CD4-positive, alpha-beta T cell treated with Interleukin-15 for 4 hours (primary cell): ENCODE results near the gene RHBDL3.
"Not testable (repeated sequence)": the region's sequence is repeated elsewhere in the genome, so short reads cannot be mapped to it uniquely, and the experiment has no call there.

Experiments used
- DNase-seq: peaks from one replicate; pipeline ENCODE4 v3.0.0-alpha.2; 2020; ENCODE audit warnings: low spot score

RHBDL3 gene

DNA sequence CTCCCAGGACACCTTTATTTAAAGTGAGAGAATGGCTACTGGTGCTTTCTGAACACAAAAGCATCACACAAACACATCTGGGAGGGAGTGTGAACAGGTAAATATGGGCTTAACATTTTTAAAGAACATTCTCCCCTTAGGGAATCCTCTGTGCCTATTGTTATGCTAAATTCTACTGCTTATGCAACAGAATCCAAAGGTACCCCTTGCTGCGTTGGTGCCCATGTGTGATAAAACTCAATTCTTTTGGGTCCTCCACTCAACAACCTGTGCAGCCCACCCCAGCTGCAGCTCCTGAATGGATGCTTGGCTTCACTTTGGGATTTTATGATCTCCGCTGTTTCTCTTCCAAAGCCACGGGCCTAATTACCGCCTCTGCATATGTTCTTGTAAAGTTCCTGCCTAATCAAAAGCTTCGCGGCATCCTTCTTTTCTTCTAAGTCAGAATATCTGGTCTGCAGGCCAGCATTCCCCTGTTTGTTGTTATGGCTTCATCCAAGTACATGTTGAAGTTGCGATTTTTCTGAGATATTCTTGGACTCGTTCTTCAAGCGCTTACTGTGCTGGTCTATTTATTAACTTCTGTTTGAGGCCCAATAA lies 23.9 kb downstream of the RHBDL3 start:
- DNase-seq, result no peak

DNA sequence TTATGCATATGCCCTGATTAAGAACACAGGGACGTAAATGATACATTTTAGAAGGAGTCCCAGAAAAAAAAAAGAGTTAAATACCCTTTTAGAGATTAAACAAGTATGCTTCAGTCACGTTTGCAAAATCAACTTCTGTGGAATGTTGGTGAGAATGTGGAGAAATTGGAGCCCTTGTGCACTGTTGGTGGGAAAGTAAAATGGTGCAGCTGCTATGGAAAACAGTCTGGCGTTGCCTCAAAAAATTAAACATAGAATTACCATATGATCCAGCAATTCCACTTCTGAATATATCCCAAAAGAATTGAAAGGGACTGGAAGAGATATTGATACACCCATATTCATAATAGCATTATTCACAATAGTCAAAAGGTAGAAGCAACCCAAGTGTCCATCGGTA lies 26.5 kb downstream of the RHBDL3 start:
- no peak for DNase-seq

DNA sequence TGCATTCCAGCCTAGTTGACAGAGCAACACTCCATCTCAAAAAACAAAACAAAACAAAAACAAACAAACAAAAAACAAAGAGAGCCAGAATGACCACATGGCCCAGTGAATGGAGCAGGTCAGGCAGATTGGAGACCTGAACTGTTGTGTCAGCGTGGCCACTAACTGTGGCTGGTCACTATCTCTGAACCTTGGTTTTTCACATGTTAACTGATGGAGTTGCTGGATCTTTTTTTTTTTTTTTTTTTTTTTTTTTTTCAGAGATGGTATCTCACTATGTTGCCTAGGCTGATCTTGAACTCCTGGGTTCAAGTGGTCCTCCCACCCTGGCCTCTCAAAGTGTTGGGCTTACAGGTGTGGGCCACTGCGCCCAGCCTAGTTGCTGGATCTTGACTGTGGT lies 31.8 kb downstream of the RHBDL3 start:
- no peak for DNase-seq

DNA sequence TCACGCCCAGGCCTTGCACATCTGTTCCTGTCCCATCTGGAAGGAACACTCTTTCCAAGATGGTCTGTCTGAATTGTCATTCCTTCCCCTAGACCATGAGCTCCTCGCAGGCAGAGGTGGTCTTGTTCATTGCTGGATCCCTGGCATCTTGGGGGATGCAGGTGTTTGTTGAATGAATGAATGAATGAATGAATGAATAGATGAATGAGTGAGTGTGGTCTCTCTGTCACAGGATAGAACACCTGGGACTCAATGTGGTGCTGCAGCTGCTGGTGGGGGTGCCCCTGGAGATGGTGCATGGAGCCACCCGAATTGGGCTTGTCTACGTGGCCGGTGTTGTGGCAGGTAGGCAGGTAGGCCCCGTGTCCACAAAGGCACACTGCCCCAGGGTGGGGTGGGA lies 32.2 kb downstream of the RHBDL3 start:
- no peak for DNase-seq

DNA sequence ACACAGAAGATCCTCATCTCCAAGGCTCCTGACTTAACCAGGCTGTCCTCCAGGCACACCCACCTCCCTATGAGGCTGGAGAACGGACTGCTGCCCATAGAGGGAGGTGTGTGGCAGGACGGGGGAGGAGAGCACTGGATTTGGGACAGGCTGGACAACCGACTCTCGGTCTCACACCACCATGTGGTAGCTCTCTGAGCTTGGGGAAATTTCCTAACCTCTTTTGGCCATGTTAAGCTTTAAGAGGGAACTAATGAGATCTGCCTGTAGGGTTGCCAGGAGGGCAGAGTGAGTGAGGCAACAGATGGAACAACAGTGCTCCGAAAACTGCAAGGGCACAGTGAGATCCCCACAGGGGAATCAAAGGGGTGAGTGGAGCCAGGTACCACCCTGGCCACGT lies 32.7 kb downstream of the RHBDL3 start:
- DNase-seq, result no peak

DNA sequence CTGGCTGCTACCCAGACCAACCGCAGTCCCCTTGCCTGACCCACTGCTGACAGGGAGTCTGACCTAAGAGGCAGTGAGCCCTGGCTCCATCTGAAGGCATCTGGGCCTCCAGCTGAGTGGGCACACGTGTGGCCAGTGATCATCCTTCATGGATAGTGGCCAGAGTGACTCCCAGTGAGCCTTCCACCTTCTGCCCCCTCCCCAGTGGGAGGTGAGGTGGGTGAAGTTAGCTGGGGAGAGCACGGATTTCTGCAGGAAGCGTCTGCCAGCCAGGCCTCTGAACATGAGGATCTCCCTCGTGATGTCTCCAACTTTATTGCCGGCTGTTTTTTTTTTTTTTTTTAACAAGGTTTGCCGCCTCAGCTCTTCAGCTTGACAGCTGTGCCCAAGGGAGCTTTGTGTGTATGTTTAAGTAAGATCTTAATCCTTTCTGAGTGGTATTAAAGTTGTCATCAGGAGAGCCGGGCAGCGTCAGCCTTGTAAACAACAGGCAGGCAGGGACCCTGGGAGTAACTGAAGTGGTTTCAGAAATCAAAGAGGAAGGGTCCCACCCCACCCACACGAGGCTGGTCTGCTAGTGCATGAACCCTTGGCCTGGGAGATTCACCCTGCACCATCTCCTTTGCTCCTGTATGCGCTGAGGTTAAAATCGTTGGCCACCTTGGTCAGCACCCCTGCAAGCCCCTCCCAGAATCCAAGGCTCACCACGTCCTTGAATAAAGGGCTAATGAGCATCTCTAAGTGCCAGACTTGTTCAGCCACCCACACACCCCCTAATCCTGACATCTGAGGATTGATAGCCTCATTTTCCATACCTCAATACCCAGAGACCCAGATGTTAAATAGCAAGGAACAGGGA lies 33.3 kb downstream of the RHBDL3 start:
- DNase-seq, result no peak

DNA sequence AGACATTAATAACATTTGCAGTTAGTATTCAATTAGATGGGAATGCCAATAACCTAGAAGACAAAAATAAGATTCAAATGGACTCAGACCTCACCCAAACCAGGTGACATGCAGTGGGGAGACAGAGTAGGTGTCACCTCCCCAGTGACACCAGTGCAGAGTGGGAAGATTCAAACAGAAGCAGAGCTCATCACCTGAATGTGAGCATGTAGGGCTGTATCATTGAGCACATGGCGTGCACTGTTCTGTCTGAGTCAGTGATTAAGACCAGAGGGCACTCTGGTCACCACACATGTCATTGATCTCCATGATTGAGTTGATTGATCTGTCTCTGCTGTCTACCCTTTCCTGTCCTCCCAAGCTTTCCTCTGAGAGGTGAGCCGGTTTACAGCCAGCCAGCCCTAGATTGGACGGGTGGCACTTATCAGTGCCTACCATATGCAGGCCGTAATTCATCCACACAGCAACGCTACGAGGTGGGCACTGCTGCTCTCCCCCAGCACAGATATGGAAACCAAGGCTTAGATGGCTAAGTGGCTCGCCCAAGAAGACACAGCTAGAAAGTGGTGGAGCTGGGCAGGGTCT lies 34.0 kb downstream of the RHBDL3 start:
- no peak for DNase-seq

DNA sequence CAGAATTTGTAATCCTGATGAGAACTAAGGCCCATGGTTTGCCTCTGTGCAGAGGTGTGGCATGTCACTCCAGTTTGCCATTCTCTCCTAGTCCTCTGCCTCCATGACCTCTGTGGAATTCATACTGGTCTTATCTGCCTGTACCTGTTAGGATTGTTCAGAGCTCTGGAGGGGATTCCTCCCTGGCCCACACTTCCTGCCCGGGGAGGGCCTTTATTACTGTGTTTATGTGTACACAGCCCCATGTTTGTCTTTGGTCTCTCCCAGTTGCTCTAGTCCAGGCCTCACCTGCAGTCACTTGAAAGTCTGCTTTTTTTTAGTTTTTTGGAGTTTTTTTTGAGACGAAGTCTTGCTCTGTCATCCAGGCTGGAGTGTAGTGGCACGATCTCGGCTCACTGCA lies 36.4 kb downstream of the RHBDL3 start:
- DNase-seq, result no peak

DNA sequence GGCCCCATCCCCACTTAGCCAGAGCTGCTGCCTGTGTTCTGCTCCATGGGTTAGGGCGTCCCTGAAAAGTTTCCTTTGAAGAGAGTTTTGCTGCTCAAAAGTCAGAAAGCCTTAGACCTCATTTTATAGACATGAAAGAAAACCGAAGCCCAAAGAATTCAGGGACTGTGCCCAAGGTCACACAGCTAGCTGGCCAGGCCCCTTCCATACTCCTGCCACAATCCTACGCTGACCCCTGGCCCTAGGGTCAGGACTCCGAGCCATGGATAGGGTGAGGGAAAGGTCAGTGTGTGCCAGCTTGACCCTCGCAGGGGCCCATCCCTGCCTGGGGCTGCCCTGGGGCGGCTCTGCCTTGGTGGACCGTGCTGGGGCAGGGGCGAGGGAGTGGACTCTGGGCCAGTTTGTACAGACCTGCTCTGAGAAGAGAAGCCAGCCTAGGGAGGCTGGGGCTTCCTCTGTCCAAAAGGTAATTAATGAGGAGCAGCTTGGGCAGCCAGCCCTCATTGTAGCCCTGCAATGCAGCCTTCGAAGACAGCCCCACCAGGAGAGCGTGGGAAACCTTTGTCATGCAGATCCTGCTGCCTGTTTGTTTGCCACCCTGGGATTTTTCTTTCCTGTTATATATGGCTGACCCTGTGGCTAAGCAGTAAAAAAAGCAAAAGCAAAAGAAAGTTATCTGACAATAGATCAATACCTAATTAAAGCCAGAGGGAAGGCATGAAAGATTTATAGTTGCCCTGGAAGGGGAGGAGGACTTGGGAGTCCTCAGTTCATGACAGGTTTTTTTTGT lies 37.4 kb downstream of the RHBDL3 start:
- no peak for DNase-seq

DNA sequence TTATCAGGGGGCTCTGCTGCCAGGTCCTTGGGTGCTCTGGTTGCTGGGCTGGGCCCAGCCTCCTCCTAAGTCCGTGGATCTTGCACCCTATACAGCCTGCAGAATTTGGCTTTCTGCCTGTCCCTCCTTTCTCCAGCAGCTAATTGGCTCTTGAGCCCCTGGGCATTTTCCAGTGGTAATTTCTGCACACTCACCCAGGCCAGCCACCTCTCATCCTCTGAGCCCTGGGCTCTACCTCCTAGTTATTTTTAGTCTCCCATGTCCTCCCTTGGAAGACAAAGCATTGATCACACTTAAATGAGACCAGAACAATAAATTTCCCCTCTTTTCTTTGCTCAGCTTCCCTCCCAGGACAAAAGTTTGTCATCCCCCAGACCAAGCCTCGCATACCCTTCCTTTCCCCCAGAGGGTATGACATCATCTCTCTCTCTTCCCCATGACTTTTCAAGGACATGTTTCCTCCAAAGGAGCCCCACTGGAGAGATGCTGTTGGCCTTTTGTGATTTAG lies 38.2 kb downstream of the RHBDL3 start:
- DNase-seq, result no peak

DNA sequence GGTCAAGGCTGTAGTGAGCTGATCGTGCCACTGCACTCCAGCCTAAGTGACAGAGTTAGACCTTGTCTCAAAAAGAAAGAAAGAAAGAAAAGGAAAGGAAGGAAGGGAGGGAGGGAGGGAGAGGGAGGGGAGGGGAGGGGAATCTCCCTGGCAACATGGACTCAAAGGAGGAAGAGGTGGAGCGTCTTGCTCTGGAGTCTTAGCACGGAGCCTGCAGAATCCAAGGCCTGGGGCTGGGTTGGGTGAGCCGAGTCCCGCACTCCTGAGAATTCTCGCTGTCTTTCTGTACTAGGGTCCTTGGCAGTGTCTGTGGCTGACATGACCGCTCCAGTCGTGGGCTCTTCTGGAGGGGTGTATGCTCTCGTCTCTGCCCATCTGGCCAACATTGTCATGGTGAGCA lies 39.4 kb downstream of the RHBDL3 start:
- DNase-seq, result no peak

DNA sequence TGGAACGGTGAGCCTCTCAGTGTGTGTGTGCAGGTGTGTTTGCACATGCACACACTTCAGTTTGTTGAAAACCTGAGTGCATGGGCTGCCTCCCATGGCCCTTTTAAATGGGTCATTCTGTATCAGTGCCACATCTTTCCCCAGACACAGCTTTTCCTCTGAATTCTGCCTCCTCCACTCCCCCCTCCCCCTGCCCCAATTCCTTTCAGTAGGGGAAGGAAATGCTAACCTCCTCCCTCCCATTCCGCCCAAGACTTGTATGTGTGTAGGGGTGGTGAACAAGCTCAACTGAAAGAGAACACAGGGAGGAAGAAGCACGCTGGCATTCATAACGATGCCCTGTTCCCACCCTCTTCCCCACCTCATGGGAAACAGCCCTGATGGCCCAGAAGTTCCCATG lies 42.0 kb downstream of the RHBDL3 start:
- DNase-seq, result no peak

DNA sequence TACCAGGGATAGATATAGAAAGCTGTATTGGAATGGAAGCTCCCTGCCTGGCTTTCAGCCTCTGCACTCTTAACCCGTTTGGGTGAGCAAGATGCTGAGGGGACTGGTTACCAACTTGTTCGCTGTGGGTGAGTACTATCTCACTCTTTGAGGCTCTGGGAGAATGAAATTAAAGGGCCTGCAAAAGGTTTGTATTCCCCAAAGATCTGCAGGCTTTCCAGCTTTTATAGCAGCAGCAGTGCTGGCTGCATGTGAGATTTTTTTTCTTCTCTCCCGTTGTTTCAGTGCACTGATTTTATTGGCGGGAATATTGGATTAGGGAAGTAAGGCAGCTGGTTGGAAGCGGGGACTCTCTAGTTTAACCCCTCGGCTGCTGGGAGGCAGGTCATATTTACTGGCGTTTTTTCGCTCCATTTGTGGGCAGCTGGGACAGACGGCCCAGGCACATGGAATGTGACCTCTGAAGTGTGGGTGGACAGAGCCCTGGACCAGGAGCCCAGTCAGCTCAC lies 45.5 kb downstream of the RHBDL3 start:
- DNase-seq, result no peak

DNA sequence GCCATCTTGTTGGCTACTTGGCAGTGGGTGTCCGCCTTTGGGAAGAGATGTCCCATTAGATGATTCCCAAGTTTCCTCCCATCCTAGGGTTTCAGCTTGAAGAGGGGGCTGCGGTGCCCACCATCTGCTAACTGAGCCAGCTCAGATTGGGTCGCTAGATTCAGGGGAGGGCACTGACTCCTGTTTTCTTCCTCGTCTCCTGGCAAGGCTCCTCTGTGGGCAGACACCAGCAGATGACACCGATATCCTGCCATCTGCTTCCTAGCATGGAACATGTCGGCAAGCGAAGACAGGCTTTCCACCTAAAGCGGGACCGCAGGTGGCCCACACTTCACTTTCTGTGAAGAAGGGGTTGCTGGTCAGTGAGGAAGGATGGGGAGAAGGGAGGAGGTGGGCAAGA lies 49.0 kb downstream of the RHBDL3 start:
- DNase-seq, result no peak

DNA sequence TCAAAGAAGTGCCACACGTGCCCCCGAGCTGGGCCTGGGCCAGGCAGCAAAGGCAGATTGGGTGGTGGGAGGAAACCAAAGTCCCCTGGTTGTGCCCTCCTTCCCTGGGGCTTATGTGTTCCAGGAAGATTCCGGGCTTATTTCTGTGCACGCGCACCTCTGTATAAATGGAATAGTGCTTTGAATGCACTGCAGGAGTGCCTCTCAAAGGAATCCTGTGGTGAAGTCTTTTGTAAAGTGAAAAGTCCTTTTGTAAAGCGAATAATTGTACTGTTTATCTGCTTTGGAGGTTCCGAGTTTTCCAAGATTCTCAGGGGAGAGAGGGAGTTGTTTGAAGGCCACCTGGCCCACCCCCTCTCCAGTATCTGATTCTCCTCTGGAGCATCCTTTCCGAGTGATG lies 49.5 kb downstream of the RHBDL3 start:
- no peak for DNase-seq

DNA sequence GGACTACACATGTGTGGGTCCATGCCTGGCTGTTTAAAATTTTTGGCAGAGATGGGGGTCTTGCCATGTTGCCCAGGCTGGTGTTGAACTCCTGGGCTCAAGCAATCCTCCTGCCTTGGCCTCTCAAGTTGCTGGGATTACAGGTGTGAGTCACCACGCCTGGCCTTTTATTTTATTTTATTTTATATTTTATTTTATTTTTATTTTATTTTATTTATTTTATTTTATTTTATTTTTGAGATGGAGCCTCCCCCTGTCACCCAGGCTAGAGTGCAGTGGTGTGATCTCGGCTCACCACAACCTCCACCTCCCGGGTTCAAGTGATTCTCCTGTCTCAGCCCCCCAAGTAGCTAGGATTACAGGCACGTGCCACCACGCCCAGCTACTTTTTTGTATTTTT lies 51.0 kb downstream of the RHBDL3 start:
- not testable (repeated sequence) for DNase-seq

DNA sequence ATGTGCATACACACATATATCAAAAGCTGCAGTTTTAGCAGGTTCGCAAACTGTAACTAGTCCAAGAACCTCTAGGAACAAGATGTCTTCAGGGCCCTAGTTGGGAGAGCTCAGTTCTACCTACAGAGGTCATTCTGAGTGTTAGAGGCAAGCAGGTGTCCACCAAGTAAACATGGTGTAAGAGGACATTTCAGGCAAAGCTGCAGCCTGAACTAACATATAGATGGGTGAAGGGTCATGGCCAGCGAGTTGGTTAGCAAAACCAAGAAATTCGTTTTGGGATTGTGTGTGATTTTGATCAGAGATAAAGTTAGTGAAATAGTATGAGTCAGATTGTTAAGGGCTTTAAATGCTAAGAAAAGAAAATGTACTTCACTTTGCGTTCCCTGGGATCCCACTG lies 51.7 kb downstream of the RHBDL3 start:
- DNase-seq, result no peak

DNA sequence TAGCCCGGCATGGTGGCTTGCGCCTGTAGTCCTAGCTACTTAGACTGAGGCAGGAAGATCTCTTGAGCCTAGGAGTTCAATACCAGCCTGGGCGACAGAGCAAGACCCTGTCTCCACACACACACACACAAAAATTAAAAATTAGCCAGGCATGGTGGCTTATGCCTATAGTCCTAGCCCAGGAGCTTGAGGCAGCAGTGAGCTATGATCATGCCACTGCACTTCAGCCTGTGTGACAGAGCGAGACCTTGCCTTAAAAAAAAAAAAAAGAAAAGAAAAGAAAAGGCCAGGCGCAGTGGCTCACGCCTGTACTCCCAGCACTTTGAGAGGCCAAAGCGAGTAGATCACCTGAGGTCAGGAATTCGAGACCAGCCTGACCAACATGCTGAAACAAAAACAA lies 52.4 kb downstream of the RHBDL3 start:
- DNase-seq, result no peak

DNA sequence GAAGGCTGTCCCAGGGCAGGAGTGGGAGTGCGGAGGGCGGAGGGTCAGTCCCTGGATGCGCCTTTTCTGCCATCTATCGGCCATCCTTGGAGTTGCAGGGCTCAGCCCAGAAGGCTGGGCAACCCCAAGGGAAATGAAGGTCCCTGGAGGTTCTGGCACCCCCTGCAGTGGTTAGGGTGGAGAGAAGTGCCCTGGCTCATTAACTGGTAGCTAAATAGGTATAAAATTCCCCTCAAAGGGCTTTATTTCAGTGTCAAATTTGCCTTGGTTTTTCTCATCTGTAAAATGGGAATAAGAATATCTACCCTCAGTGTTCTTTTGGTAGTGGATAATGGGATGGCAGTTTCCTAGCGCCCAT lies 53.9 kb downstream of the RHBDL3 start:
- peak; percentile 77 for DNase-seq

DNA sequence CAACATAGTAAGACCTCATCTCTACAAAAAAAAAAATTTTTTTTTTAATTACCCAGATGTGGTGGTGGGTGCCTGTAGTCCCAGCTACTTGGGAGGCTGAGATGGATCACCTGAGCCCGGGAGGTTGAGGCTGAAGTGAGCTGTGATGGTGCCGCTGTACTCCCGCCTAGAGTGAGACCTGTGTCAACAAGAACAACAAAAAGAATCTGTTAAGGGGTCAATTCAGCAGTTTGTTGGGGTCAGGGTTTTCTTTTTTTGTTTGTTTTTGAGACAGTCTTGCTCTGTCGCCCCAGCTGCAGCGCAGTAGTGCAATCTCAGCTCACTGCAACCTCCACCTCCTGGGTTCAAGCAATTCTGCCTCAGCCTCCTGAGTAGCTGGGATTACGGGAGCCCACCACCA lies 54.4 kb downstream of the RHBDL3 start:
- DNase-seq, result not testable (repeated sequence)

DNA sequence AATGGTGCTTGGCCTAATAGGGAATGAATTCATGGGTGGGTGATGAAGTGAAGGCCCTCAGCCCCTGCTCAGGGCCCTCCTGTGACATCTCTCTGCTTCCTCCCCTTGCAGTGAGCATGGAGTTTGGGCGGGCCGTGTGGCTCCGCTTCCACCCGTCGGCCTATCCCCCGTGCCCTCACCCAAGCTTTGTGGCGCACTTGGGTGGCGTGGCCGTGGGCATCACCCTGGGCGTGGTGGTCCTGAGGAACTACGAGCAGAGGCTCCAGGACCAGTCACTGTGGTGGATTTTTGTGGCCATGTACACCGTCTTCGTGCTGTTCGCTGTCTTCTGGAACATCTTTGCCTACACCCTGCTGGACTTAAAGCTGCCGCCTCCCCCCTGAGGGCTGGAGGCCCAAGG lies 55.2 kb downstream of the RHBDL3 start:
- no peak for DNase-seq

DNA sequence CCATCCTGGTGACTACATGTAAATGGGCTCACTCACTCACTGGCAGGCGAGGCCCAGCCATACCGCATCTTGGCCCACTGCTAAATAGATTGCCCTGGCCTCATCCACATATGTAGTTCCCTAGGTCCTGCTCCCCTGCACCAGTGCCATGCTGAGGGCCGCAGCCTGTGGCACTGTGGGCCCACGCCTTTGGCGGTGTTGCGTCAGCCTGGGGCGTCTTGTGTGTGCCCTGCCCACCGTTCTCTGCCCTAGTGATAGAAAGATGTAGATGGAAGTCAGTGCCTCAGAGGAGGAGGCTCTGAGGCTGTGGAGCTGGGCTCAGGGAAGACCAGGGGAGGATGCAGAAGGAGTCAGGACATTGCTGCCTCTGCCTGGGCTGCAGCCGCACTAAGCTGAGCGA lies 57.4 kb downstream of the RHBDL3 start:
- no peak for DNase-seq
